K562 (cell line): ENCODE data around the gene CNNM4. TPM values are rescaled to one million over a fixed set of nuclear protein-coding genes. Genes with fewer than 3 reads are reported as not detected.

ENCODE experiments used
- FOXP4 ChIP-seq: sonication (generic); formaldehyde crosslinking; IDR thresholded peaks from 2 replicates; pipeline ENCODE4 v1.8.0; 2022; ENCODE audit warnings: mild to moderate bottlenecking, missing genetic modification reagents, borderline replicate concordance
- GATA2 ChIP-seq: sonication (generic); formaldehyde crosslinking; IDR thresholded peaks from 2 replicates; pipeline ENCODE4 v1.4.0; 2020; ENCODE audit warnings: mild to moderate bottlenecking, missing genetic modification reagents
- HDGF ChIP-seq: fragments of 450-650 bp; IDR thresholded peaks from 2 replicates; pipeline ENCODE4 v1.6.1; 2016
- JUN ChIP-seq, 2 experiments: sonication (generic) in 1 of 2; formaldehyde crosslinking in 1 of 2; IDR thresholded peaks; 2 replicates each; pipeline versions ENCODE4 v1.6.1 to v1.8.0; 2012 to 2022; ENCODE audit warnings: borderline replicate concordance in 2 of 2, mild to moderate bottlenecking in 2 of 2, improper control_type of control experiment in 1 of 2, low read depth in 1 of 2, low read length in 1 of 2, missing genetic modification reagents in 1 of 2
- NBN ChIP-seq: fragments of 450-650 bp; IDR thresholded peaks from 2 replicates; pipeline ENCODE4 v1.6.1; 2016; ENCODE audit warnings: low read depth, mild to moderate bottlenecking
- NR3C1 ChIP-seq: sonication (generic); formaldehyde crosslinking; IDR thresholded peaks from 2 replicates; pipeline ENCODE4 v1.8.1; 2022; ENCODE audit warnings: missing genetic modification reagents
- RAD21 ChIP-seq, 2 experiments: fragments of 250-450 bp in 1 of 2; fragments of 450-650 bp in 1 of 2; sonication (Bioruptor Pico) in 1 of 2; formaldehyde crosslinking in 1 of 2; IDR thresholded peaks in 1 of 2; conservative IDR thresholded peaks in 1 of 2; 2 replicates each; pipeline versions ENCODE4 v1.4.0 to v1.8.0; 2020 to 2022; ENCODE audit warnings: mild to moderate bottlenecking in 2 of 2, moderate library complexity in 1 of 2
- SIN3A ChIP-seq, 2 experiments: fragments of 150-350 bp in 1 of 2; IDR thresholded peaks; 2 replicates each; pipeline ENCODE4 v1.6.1; 2011 to 2016; ENCODE audit warnings: borderline replicate concordance in 2 of 2, low read depth in 2 of 2, low read length in 2 of 2, mild to moderate bottlenecking in 2 of 2, moderate library complexity in 2 of 2; ENCODE audit not compliant: control insufficient read depth in 1 of 2
- SRSF1 ChIP-seq: fragments of 200-400 bp; formaldehyde crosslinking; IDR thresholded peaks from 2 replicates; pipeline ENCODE4 v1.6.1; 2017; ENCODE audit warnings: mild to moderate bottlenecking, low read depth, low read length, moderate library complexity
- TAF9B ChIP-seq: fragments of 450-650 bp; IDR thresholded peaks from 2 replicates; pipeline ENCODE4 v1.6.1; 2018; ENCODE audit warnings: mild to moderate bottlenecking; ENCODE audit not compliant: partially characterized antibody
- TBP ChIP-seq: optimal IDR thresholded peaks from 2 replicates; pipeline ENCODE3; 2011; ENCODE audit warnings: low read depth, low read length, improper control_type of control experiment
- THRB ChIP-seq: fragments of 450-650 bp; formaldehyde crosslinking; conservative IDR thresholded peaks from 2 replicates; pipeline ENCODE4 v1.4.0; 2022; ENCODE audit warnings: mild to moderate bottlenecking, missing genetic modification characterization
- USF1 ChIP-seq: sonication (generic); formaldehyde crosslinking; IDR thresholded peaks from 2 replicates; pipeline ENCODE4 v1.9.0; 2022; ENCODE audit warnings: mild to moderate bottlenecking, missing genetic modification reagents
- XRCC5 ChIP-seq: fragments of 200-400 bp; formaldehyde crosslinking; IDR thresholded peaks from 2 replicates; pipeline ENCODE4 v1.6.1; 2017; ENCODE audit warnings: low read depth, mild to moderate bottlenecking, low read length
- ZFP1 ChIP-seq: fragments of 450-650 bp; formaldehyde crosslinking; IDR thresholded peaks from 2 replicates; pipeline ENCODE4 v1.4.0; 2020; ENCODE audit warnings: mild to moderate bottlenecking, mixed read lengths
- ZNF431 ChIP-seq: sonication (generic); formaldehyde crosslinking; IDR thresholded peaks from 2 replicates; pipeline ENCODE4 v1.8.0; 2022; ENCODE audit warnings: mild to moderate bottlenecking, missing genetic modification reagents
- ZNF609 ChIP-seq: sonication (generic); formaldehyde crosslinking; IDR thresholded peaks from 2 replicates; pipeline ENCODE4 v1.8.1; 2023; ENCODE audit warnings: missing genetic modification reagents, mild to moderate bottlenecking, borderline replicate concordance
- ZNF696 ChIP-seq: fragments of 250-450 bp; sonication (Bioruptor Pico); conservative IDR thresholded peaks from 2 replicates; pipeline ENCODE4 v1.4.0; 2020; ENCODE audit warnings: mild to moderate bottlenecking, moderate library complexity
- polyA plus RNA-seq, 8 experiments: library from polyadenylated mRNA; depleted of rRNA in 4 of 8; stranded (reverse) in 5 of 8; unstranded in 3 of 8; fragments of >200 nt; fragmentation: Nextera tagmentation in 2 of 8; fragmentation: Illumina TruSeq in 1 of 8; extraction: Ambion mirVana in 2 of 8; extraction: Trizol in 1 of 8; gene quantifications; 2 replicates each; pipeline versions ENCODE4 v1.2.1 to v1.2.3, GENCODE V29; 2011 to 2014; ENCODE audit warnings: inconsistent platforms in 1 of 8, missing spikeins in 1 of 8
- total RNA-seq, 7 experiments: library from RNA; depleted of rRNA in 6 of 7; stranded (reverse); fragments of >200 nt in 6 of 7; fragmentation: Illumina TruSeq in 2 of 7; extraction: Trizol in 2 of 7; gene quantifications; 2 replicates each; pipeline versions ENCODE4 v1.2.1 to v1.2.3, GENCODE V29; 2011 to 2021; ENCODE audit warnings: low replicate concordance in 1 of 7

Gene CNNM4
- total and polyA plus RNA-seq, 9 of the 15 experiments (the other 6 are each of a cell fraction or from before 2014, with no cell fraction given): 0.96 to 6.3 (median 2.8) TPM

GRCh38 chr2:96816127-96816835 is 55.6 kb downstream of the CNNM4 start, which contains the start of gene CNNM3 (continued):
- TF ChIP-seq ZNF609 (CRISPR knock-in tag) (no peak), SIN3A (IDR thresholded peaks at IDR 0.05; ENCODE audit: borderline replicate concordance in 2 of 2, control insufficient read depth in 1 of 2, low read depth in 2 of 2, low read length in 2 of 2) (no peak), ZNF431 (CRISPR knock-in tag) (no peak), NR3C1 (no peak), ZNF696 (no peak), TBP (peak; percentile 55), FOXP4 (CRISPR knock-in tag) (0 out of 2 replicates have a peak, but pooled peaks have one; percentile 61), USF1 (CRISPR knock-in tag) (no peak; the same call in 1 of the 2 replicates), ZFP1 (no peak), JUN (IDR thresholded peaks at IDR 0.05; ENCODE audit: borderline replicate concordance, low read depth, low read length) (no peak), JUN (CRISPR knock-in tag; IDR thresholded peaks at IDR 0.05; ENCODE audit: borderline replicate concordance) (no peak), TAF9B (no peak), XRCC5 (no peak; the same call in 1 of the 2 replicates), GATA2 (no peak), RAD21 (CRISPR knock-in tag; conservative IDR thresholded peaks at IDR 0.05 in 1 of 2, IDR thresholded peaks at IDR 0.05 in 1 of 2) (peak in 1 of 2 experiments; percentile 14; a peak in 2 of 4 replicates), THRB (CRISPR knock-in tag) (no peak), HDGF (no peak), SRSF1 (no peak), NBN (no peak)
